ENCODE data around the gene NEBL.

DNA sequence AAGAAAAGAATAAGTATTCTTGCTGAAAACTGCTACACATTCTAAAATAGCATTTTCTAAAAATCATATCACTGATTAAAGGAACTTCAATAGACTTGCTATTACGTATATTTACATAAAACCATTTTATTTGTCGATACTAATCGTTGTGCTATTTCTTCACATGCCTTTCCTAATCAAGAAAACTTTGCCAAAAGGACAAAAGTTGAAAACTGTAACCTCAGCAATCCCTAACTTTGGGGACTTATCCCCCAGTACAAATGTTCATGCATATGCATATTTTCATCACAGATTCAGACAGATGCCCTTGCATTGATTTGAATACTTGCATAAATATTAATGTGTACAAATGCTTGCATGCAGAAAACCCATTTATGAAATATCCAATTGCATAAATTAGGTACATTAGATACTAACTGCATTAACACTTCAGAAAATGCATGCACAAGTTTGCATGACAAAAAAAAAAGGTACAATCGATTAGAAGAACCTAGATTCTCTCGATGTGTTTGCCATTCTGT, 35.6 kb upstream of the NEBL start:
- TF ChIP-seq POLR2A (IDR thresholded peaks at IDR 0.05), result no peak
- TF ChIP-seq, protein P1, sequence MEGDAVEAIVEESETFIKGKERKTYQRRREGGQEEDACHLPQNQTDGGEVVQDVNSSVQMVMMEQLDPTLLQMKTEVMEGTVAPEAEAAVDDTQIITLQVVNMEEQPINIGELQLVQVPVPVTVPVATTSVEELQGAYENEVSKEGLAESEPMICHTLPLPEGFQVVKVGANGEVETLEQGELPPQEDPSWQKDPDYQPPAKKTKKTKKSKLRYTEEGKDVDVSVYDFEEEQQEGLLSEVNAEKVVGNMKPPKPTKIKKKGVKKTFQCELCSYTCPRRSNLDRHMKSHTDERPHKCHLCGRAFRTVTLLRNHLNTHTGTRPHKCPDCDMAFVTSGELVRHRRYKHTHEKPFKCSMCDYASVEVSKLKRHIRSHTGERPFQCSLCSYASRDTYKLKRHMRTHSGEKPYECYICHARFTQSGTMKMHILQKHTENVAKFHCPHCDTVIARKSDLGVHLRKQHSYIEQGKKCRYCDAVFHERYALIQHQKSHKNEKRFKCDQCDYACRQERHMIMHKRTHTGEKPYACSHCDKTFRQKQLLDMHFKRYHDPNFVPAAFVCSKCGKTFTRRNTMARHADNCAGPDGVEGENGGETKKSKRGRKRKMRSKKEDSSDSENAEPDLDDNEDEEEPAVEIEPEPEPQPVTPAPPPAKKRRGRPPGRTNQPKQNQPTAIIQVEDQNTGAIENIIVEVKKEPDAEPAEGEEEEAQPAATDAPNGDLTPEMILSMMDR (IDR thresholded peaks at IDR 0.05), result no peak
